ENCODE results near the gene ZSCAN20. TPM values are rescaled to one million over a fixed set of nuclear protein-coding genes. Genes with fewer than 3 reads are reported as not detected.

ZSCAN20 gene
- total and polyA plus RNA-seq, 2 experiments from 2014 or later: 0.91 to 4.9 TPM

GRCh38 chr1:33460144-33460543, 12.3 kb upstream of the ZSCAN20 start:
- no peaks in the 10 kb centered on the region for H4K20me1 ChIP-seq (replicated peaks; ENCODE audit: insufficient read depth)
- H3K4me3 Mint-ChIP-seq: no peak overlapping the region
- no peaks in the 10 kb centered on the region for H3K9me3 Mint-ChIP-seq
- H3K36me3 ChIP-seq (ENCODE audit: insufficient read depth): no peaks in the 10 kb centered on the region
- H3K79me2 ChIP-seq (replicated peaks; ENCODE audit: insufficient read depth): no peaks in the 10 kb centered on the region
- H3K4me1 ChIP-seq (ENCODE audit: insufficient read depth): no peaks in the 10 kb centered on the region; the same call in 1 of the 2 replicates
- TF ChIP-seq ZNF331 (CRISPR knock-in tag; IDR thresholded peaks at IDR 0.05; ENCODE audit: low read depth) (no peak), STAT1 (IDR thresholded peaks at IDR 0.05; ENCODE audit: unreplicated experiment) (no peak), CREB1 (CRISPR knock-in tag; IDR thresholded peaks at IDR 0.05; ENCODE audit: low read depth) (no peak), ETS1 (IDR thresholded peaks at IDR 0.05) (no peak), ZNF114 (CRISPR knock-in tag; IDR thresholded peaks at IDR 0.05) (no peak), EZH2 (IDR thresholded peaks at IDR 0.05; ENCODE audit: low read depth, unreplicated experiment) (no peak), ZNF462 (CRISPR knock-in tag; IDR thresholded peaks at IDR 0.05) (no peak), EZH2phosphoT487 (IDR thresholded peaks at IDR 0.05; ENCODE audit: unreplicated experiment) (no peak), JUNB (IDR thresholded peaks at IDR 0.05; ENCODE audit: unreplicated experiment) (no peak), REST (IDR thresholded peaks at IDR 0.05; ENCODE audit: unreplicated experiment) (no peak), NANOG (IDR thresholded peaks at IDR 0.05; ENCODE audit: borderline replicate concordance) (no peak), CTCF (conservative IDR thresholded peaks at IDR 0.05; ENCODE audit: low read depth in 2 of 2) (no peak)
- peaks cover 5% of the 10 kb centered on the region for H3K27me3 Mint-ChIP-seq (ENCODE audit: insufficient read depth, low read depth, poor library complexity)
- H2AFZ ChIP-seq: no peak overlapping the region
- H3K4me2 ChIP-seq: no peak overlapping the region
- no peak for DNase-seq (ENCODE audit: low spot score)
- no peaks in the 10 kb centered on the region for H3K36me3 Mint-ChIP-seq (ENCODE audit: low read depth)
- no peaks in the 10 kb centered on the region for H3F3A ChIP-seq (replicated peaks; ENCODE audit: low read depth)
- ATAC-seq: no peak
- H3K4me3 ChIP-seq: no peak overlapping the region
- no peak overlapping the region for H3K27ac ChIP-seq (ENCODE audit: low read depth)
- H3K9me2 ChIP-seq (ENCODE audit: insufficient read depth): no peaks in the 10 kb centered on the region
- H3K4me1 Mint-ChIP-seq: peaks cover 5% of the 10 kb centered on the region
- no peak overlapping the region for H3K27ac Mint-ChIP-seq
- H3K27me3 ChIP-seq (ENCODE audit: insufficient read depth): 0 out of 2 replicates have a peak, but pooled peaks cover 3% of the 10 kb centered on the region

Data from GM23338 (cell line).